ENCODE data around the gene LEFTY1.

- TF ChIP-seq CTCF (IDR thresholded peaks at IDR 0.05) (no peak), TCF7L2 (IDR thresholded peaks at IDR 0.05; ENCODE audit: low read depth, low read length) (no peak), REST (IDR thresholded peaks at IDR 0.05; ENCODE audit: insufficient read depth in 1 of 2, low read depth in 2 of 2, low read length in 1 of 2) (no peak), SIN3A (IDR thresholded peaks at IDR 0.05; ENCODE audit: borderline replicate concordance, insufficient read depth, low read depth, low read length) (no peak), POLR2AphosphoS5 (IDR thresholded peaks at IDR 0.05; ENCODE audit: low read depth, low read length) (no peak)
Measured at GRCh38 chr1:225906467-225906866, 17.5 kb upstream of the LEFTY1 start.

All from Panc1 (cell line).